ENCODE results near the gene SIM1. TPM values are rescaled to one million over a fixed set of nuclear protein-coding genes. Genes with fewer than 3 reads are reported as not detected.

SIM1 gene
- total RNA-seq, 1 donor from 2014 or later, result not detected

DNA sequence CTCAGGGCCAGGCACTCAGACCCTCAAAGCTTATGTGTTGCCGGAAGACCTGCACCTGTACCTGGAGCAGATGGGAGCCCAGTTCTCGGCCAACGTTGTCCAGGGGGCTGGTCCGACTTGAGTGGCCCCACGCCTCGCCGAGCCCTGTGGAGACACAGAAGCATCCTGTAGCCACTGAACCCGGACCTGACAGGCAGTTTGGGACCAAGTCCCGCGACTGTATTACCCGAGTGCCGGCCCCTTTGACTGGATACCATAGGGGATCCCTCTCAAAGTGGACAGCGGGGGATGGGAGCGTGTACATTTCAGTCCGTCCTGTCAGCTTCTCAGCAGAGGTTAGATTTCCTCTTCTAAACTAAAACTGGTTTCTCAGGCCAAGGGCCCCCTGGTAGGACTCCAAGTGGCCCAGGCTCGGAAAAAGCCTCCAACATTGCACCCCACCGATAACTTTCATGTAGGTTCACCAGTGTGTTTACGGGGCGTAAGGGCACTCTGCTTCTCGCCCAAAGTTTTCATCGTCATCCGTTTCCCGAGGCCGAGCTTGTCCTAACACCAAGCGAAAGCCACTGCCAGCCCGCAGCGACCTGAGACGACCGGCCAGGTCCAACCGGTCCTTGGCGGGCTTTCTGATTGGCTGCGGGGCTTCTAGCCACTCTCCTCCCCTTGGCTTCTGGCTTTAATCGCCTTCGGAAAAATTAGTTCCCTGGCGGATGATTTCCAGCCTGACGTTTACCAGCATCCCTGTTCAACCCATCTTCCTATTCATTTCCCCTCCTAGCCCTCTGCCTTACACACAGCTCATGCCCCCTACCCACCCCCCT is 10.8 kb downstream of the SIM1 start:
- H3K9me3 ChIP-seq, result no peaks in the 10 kb centered on the region
- DNase-seq (ENCODE audit: low spot score in 2 of 2), result no peak
- intact Hi-C loops (cut with DNase I), result no loop called here
- no peaks in the 10 kb centered on the region for H3K36me3 ChIP-seq
- no peak overlapping the region for H3K4me3 ChIP-seq
- peaks cover 0 to 4% of the 10 kb centered on the region in 2 donors for H3K4me1 ChIP-seq
- TF ChIP-seq CTCF (IDR thresholded peaks at IDR 0.05), result no peak
- peaks cover 50% of the 10 kb centered on the region for H3K27me3 ChIP-seq
- H3K27ac ChIP-seq, result no peak overlapping the region

DNA sequence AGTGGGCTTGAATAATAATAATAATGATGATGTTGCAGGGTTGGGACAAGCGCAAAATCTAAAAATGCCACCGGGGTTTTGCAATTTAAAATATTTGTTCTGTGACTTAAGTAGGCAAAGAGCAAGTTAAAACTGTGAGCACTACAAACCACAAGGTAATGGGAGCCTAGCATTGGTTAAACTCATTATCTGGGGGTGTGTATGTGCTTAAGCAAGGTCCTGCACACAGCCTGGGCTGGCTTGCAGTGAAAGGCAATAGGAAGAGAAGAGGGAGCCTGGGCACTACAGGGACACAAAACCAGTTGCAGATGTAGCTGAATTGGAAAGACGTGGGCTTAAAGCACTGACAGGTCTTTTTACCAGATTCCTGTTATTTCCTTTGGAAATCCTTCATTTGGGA is 11.7 kb downstream of the SIM1 start:
- peaks cover 50% of the 10 kb centered on the region for H3K27me3 ChIP-seq
- H3K4me3 ChIP-seq, result no peak overlapping the region
- no peak overlapping the region for H3K27ac ChIP-seq
- TF ChIP-seq CTCF (IDR thresholded peaks at IDR 0.05), result no peak
- DNase-seq (ENCODE audit: low spot score in 2 of 2), result no peak
- H3K9me3 ChIP-seq, result no peaks in the 10 kb centered on the region
- intact Hi-C loops (cut with DNase I), result no loop called here
- no peaks in the 10 kb centered on the region for H3K4me1 ChIP-seq
- H3K36me3 ChIP-seq, result no peaks in the 10 kb centered on the region

DNA sequence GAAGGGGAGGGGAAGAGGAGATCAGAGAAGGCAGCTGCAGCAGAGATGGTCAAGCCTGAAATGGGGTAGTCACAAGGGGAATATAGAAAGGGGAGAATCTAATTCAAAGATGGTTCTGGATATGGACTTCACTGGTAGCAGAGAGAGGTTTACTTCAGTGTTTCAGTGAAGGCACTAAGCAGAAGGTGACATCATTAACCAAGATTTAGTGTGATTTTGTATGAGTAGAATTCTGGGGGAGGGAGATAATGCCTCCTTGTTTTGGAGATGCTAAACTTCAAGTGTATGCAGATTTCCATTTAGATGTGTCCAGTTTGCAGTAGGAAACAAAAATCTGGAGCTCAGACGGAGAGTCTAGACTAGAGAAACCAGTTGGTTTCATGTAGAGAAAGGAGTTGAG is 13.1 kb downstream of the SIM1 start:
- intact Hi-C loops (cut with DNase I), result no loop called here
- no peak overlapping the region for H3K4me3 ChIP-seq
- H3K9me3 ChIP-seq, result no peaks in the 10 kb centered on the region
- peaks cover 51% of the 10 kb centered on the region for H3K27me3 ChIP-seq
- no peak for DNase-seq (ENCODE audit: low spot score in 2 of 2)
- peaks cover 0 to 5% of the 10 kb centered on the region in 2 donors for H3K4me1 ChIP-seq
- no peaks in the 10 kb centered on the region for H3K36me3 ChIP-seq
- TF ChIP-seq CTCF (IDR thresholded peaks at IDR 0.05), result no peak
- no peak overlapping the region for H3K27ac ChIP-seq

DNA sequence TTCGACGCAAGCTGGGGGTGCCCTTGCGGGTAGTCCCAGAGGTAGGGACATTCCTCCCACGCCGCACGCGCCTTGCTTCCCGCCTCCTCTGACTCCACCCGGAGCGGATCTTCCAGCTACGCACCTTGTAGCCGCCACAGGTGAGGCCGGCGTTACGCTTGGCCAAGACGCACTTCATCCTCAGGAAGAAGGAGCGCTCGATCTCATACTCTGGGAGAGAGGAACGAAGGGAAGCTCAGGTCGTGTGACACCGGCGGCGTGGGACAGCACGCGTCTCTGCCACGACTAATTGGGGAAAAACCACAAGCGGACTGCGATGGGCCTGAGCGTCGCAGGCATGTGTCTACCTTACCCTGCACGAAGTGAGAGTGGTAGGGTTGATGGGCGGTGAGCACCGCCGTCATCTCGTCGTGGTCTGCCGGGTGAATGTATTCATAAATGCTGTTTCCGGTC is 15.5 kb downstream of the SIM1 start:
- DNase-seq (ENCODE audit: low spot score in 2 of 2), result no peak

GRCh38 chr6:100447900-100448748 is 16.6 kb downstream of the SIM1 start:
- TF ChIP-seq CTCF (IDR thresholded peaks at IDR 0.05), result no peak
- Histone ChIP-seq H3K4me1 (peaks cover 0 to 8% of the 10 kb centered on the region in 2 donors), H3K27ac (no peak overlapping the region), H3K4me3 (no peak overlapping the region), H3K36me3 (no peaks in the 10 kb centered on the region), H3K9me3 (no peaks in the 10 kb centered on the region), H3K27me3 (peaks cover 32% of the 10 kb centered on the region)
- intact Hi-C loops (cut with DNase I), result no loop called here
- no peak for DNase-seq (ENCODE audit: low spot score in 2 of 2)

More for the DNA sequence above, 15.5 kb downstream of the SIM1 start:
- Histone ChIP-seq H3K4me3 (no peak overlapping the region), H3K27ac (no peak overlapping the region), H3K9me3 (no peaks in the 10 kb centered on the region), H3K36me3 (no peaks in the 10 kb centered on the region), H3K27me3 (peaks cover 33% of the 10 kb centered on the region), H3K4me1 (peaks cover 0 to 8% of the 10 kb centered on the region in 2 donors)
- no peak for TF ChIP-seq CTCF (IDR thresholded peaks at IDR 0.05)
- intact Hi-C loops (cut with DNase I), result no loop called here
